ENCODE measurements around the gene EVC. TPM values are rescaled to one million over a fixed set of nuclear protein-coding genes. Genes with fewer than 3 reads are reported as not detected.

EVC gene
- total and polyA plus RNA-seq, 2 of the 8 experiments (the other 6 are each of a cell fraction or from before 2014, with no cell fraction given), result 2.6 to 9.8 TPM

GRCh38 chr4:5782829-5783476, 72.0 kb downstream of the EVC start (continued):
- TF ChIP-seq, protein P1, sequence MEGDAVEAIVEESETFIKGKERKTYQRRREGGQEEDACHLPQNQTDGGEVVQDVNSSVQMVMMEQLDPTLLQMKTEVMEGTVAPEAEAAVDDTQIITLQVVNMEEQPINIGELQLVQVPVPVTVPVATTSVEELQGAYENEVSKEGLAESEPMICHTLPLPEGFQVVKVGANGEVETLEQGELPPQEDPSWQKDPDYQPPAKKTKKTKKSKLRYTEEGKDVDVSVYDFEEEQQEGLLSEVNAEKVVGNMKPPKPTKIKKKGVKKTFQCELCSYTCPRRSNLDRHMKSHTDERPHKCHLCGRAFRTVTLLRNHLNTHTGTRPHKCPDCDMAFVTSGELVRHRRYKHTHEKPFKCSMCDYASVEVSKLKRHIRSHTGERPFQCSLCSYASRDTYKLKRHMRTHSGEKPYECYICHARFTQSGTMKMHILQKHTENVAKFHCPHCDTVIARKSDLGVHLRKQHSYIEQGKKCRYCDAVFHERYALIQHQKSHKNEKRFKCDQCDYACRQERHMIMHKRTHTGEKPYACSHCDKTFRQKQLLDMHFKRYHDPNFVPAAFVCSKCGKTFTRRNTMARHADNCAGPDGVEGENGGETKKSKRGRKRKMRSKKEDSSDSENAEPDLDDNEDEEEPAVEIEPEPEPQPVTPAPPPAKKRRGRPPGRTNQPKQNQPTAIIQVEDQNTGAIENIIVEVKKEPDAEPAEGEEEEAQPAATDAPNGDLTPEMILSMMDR (IDR thresholded peaks at IDR 0.05; ENCODE audit: control extremely low read depth in 1 of 3, insufficient read depth in 1 of 3, low read depth in 1 of 3, low read length in 3 of 3), result no peak

Data from H1 (cell line).